ENCODE data around the gene PTGES3.
A peak's percentile ranks its signal among the peaks of the same experiment; 100 is the strongest.
"Not testable (repeated sequence)": the region's sequence is repeated elsewhere in the genome, so short reads cannot be mapped to it uniquely, and the experiment has no call there.

PTGES3 gene

DNA sequence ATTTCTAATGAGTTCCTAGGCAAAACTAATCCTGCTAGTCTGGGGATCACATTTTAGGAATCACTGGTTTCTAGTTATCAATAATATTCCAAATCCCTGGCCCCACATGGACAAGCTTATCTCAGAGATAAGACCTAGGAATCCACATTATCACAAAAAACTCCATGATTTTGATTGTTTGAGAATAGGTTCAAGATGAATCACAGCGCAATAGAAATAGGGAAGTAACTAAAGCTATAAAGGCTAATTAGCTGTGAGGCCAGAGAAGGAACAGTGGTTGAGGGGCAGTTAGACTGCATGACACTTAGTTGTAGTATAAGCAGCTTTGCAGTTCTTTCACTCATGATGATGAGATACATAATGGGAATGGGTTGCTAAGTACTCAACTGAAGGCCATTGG is 29.2 kb downstream of the PTGES3 start:
- DNase-seq (ENCODE audit: insufficient read length, low spot score) (no peak), FAIRE-seq (no peak)

DNA sequence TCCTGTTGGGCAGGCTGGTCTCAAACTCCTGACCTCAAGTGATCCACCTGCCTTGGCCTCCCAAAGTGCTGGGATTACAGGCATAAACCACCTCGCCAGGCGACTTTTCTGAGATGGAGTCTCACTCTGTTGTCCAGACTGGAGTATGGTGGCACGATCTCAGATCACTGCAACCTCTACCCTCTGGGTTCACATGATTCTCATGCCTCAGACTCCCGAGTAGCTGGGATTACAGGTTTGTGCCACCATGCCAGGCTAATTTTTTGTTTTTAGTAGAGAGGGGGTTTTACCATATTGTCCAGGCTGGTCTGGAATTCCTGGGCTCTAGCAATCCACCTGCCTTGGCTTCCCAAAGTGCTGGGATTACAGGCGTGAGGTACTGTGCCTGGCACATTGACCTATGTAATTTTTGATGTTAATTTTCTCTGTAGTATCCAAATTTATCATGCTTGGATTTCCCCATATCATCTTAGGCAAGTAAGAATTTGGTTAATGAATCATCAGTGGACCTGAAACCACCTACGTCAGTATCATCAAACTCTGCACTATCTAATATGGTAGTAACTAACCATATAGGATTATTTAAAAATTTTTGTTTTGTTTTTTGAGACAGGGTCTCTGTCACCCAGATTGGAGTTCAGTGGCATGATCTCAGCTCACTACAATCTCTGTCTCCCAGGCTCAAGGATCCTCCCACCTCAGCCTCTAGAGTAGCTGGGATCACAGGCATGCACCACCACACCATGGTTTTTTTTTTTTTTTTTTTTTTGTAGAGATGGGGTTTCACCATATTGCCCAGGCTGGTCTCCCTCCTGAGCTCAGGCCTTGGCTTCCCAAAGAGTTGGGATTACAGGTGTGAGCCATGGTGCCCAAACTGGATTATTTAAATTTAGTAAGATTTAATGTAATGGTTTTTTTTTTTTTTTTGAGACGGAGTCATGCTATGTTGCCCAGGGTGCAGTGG is 30.4 kb downstream of the PTGES3 start:
- FAIRE-seq: no peak
- no peak for DNase-seq (ENCODE audit: insufficient read length, low spot score)

DNA sequence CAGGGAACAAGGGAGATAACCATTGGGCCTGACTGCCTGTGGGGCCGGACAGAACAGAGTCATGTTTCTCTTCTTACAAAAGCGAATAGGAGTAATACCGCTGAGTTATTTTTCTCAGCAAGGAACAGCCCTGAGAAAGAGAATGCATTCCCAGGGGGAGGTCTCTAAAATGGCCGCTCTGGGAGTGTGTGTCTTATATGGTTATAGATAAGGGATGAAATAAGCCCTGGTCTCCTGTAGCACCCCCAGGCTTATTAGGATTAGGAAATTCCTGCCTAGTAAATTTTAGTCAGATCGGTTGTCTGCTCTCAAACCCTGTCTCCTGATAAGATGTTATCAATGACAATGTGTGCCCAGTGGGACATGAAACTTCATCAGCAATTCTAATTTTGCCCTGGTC is 34.3 kb downstream of the PTGES3 start:
- not testable (repeated sequence) for FAIRE-seq; DNase-seq (ENCODE audit: insufficient read length, low spot score)

DNA sequence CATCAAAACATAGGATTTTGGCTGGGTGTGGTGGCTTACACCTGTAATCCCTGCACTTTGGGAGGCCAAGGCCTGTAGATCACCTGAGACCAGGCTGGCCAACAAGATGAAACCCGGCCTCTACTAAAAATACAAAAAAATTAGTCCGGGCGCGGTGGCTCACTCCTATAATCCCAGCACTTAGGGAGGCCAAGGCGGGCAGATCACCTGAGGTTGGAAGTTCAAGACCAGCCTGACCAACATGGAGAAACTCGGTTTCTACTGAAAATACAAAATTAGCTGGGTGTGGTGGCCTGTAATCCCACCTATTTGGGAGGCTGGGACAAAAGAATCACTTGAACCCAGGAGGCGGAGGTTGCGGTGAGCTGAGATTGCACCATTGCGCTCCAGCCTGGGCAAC is 40.1 kb downstream of the PTGES3 start:
- DNase-seq (ENCODE audit: insufficient read length, low spot score); FAIRE-seq: not testable (repeated sequence)

DNA sequence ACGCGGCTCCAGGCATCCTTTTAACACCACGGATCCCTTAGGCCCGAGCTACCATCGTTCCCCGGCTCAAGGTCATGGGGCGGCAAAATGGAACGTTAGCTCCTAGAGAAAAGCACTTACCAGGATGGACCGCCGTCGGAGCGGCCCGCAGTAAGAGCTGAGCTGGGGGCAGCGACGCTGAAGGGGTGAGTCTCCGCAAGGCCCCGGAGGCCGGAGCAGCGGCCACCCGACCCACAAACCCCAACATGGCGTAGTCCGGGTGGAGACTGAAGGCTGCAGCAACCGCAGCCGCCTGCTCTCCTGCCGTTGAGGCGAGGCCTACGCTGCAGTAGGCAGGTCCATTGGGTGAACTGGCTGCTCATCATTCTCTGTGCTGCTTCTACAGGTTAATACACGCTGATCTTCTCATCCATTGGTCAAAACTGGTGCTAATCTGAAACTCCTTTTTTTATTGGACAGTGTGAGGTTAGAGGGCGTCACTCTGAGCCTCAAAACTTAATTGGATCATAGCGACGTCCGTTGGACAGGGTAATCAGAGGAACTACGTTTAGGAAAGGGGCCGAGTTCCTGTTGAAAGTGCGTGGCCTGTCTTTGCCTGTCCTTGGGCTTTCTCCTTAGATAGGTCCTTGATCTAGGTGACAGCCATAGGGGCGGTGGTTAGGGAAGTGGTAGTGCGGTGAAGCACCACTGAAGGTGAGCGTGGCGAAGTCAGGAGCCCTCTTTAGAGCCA is 42.2 kb downstream of the PTGES3 start, which contains the start of gene ATP5F1B:
Gene ATP5F1B, minus strand, starts transcription at position 268 of the 730 bp plus-strand sequence. Its CDS starts 21 bp downstream, at position 247.
- peak; percentile 98 for FAIRE-seq

DNA sequence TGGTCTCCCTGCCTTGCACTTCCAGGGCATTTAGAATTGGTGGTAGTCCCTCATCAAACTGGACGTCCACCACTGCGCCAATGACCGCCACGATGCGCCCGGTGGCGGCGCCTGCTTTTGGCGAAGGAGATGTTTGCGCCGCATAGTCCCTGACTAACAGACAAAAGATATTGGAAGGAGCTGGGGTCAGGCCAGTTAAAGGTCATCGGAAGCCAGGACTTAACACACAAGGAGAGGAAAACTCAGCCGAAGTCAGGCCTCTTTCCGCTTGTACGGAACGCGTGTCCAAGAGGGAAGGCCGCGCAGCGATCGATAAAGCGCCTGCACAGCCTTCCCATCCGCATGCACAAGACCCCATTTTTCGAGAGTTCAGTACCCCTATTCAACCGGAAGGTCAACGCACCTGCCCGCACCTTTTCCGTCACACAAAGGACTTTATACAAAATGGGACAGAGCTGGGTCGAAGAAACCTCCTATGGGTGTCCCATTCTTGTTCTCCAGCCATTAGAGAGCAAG is 42.8 kb downstream of the PTGES3 start:
- DNase-seq (ENCODE audit: insufficient read length, low spot score) (no peak), FAIRE-seq (no peak)

More for the DNA sequence above, 42.2 kb downstream of the PTGES3 start, which contains the start of gene ATP5F1B:
- peak; percentile 95 for DNase-seq (ENCODE audit: insufficient read length, low spot score)

DNA sequence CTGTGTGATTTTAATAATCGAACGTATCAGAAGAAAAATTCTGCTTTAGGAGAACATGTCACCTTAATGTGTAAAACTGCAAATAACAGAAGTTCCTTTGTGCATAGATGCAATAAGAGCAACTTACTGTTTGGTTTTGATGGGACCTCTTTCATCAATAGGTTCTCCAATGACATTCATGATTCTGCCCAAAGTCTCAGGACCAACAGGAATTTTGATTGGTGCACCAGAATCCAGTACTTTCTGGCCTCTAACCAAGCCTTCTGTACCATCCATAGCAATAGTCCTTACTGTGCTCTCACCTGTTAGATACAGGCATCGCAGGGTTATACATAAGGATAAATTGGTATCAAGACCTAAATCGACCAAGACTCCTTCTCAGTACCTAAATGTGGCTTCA is 43.4 kb downstream of the PTGES3 start:
- peak; percentile 18 for FAIRE-seq
- DNase-seq (ENCODE audit: insufficient read length, low spot score): no peak

DNA sequence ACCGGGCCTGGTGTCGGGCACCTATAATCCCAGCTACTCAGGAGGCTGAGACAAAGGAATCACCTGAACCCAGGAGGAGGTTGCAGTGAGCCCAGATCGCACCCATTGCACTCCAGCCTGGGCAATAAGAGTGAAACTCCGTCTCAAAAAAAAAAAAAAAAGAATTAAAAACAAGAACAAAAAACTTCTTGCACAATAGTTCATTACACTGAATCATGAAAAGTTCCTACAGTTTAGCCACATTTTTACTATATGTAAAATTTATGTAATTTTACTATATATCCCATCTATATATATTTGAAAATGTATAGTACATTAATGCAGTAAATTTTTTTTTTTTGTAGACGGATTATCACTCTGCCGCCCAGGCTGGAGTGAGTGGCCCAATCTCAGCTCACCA is 46.9 kb downstream of the PTGES3 start:
- DNase-seq (ENCODE audit: insufficient read length, low spot score) (no peak), FAIRE-seq (no peak)

DNA sequence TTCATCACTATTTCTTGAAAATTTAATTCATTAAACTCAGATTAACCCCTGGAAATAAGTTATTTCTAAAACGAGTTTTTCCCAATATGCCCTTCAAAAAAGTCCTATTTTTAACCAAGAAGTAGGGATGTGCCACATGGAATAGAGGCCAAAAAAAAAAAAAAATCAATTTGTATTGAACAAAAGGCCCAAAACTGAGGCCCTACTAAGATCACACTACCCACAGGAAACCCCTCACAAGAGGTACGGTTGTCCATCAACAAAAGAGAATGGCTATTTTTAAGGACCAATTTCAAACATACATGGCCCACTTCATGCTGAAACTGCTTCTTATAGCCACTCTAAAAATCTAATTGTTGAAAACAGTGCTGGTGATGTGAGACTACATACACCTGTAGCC is 50.5 kb downstream of the PTGES3 start:
- no peak for FAIRE-seq

DNA sequence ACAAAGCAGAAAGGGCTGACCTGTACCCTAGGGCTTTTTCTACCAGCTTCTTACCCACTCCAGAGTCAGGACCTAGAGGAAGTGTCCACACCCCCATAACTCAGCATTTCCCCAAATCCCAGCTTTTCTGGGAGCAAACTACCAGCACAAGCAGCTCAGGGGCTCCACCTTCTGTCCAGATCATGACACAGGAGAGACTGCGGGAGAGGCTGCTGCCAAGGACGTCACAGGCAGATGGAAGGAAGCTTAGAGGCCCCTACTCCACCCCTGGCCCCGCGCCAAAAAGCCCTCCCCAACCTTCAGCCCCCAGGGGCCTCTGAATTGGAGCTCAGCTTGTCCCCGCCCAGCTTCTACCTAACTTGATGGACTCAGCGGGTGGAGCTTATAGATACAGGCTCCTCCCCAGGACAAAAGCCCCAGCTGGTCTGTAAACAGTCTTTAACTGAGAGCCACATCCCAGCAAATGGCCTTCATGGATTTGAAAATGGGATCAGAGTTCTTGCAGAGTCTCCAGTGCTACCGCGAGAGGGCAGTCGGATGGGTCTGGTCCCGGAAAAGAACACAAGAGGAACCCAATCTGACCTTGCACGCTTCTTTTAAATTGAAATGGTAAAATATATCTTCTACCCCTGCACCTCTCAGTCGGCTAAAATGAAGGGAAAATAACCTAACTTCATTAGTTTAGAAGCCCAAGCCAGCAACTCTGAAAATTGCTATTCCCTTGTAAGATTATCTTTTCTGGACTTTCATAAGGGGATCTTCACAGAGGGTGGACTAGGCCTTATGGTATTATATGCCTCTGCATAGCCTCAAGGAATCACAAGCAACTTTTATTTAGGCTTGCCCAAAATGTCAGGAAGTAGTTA is 51.2 kb downstream of the PTGES3 start:
- FAIRE-seq: no peak

More for the DNA sequence above, 50.5 kb downstream of the PTGES3 start:
- DNase-seq (ENCODE audit: insufficient read length, low spot score): no peak

DNA sequence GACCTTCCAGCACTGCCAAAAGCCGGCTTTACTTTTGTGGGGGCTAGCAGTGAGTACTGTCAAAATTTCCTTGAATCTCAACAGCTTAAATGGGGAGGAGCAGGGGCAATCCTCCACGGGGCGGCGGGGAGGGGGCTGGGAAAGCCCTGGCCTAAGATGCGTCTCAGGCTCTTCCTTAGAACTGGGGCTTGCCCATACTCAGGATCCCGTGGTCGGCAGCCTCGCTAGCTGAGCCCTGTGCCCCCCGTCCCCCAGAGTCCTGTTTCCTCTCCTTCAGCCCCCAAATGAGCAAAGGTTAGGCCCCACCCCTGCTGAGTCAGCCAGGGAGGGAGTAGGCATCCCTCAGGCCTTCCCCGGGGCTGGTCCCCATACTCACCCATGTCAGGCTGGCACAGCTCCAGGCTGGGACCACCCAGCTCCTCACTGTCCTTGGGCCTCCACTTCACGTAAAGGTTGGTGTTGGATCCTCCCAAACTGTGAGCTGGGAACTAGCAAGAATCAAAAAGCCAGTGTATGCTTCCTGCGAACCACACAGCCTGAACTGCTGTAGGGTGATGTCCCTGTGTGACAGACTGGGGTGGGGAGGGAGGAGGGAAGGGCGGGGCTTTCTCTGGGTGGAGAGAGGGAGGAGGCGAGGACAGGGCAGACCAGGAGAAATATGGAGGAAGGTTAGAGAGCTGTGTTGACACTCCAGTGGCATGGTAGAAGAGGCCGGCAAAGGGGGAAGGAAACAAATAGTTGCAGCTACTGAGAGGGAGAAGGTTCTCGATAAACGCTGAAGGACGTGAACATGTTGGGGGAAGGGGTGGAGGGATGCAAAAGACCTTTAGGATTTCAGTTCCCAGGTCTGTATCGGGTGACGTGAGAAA is 52.0 kb downstream of the PTGES3 start:
- DNase-seq (ENCODE audit: insufficient read length, low spot score) (peak; percentile 74), FAIRE-seq (peak; percentile 96)

More for the DNA sequence above, 51.2 kb downstream of the PTGES3 start:
- DNase-seq (ENCODE audit: insufficient read length, low spot score): peak; percentile 76

DNA sequence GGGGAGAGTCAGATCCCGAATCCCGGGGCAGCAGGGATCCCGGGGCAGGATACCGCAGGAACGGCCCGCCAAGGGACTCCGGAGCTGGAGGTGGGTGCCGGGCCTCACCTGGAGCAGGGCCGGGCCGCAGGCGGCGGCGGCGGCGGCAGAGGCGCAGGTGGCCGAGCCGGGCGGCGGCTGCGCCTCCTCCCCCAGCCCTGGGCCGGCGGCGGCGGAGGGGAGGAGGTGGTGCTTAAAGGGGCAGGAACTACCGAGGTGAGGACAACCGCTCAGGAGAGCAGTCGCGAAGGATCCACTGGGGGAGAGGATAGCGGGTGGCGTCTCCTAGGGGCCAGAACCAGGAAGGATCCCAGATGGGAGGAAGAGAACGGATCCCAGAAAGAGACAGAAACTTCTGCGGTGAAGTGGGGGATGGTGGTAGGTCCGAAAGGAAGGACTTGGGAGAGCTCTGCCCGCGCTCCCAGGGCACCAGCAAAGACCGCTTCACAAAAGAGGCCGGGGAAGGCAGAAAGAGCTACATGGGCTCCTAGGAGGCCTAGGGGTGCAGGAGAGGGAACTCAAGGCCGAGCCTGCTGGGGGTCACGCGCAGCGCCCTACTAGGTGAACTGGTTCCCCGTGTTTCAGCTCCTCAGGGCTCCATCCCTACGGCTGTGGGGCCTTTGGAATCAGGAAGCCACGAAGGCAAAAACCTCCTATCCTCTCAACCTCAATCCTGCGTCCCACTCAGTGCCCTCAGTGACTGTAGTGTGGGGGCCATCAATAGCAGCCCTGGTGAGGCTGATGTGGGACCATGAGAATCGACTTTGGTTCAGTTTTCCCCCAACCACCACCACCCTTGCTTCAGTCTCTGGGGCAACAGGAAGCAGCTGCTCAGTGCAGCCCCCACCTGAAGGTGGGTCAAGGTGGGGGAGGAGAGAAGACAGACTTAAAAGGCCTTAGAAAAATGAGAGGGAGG is 53.0 kb downstream of the PTGES3 start:
- peak; percentile 71 for FAIRE-seq

DNA sequence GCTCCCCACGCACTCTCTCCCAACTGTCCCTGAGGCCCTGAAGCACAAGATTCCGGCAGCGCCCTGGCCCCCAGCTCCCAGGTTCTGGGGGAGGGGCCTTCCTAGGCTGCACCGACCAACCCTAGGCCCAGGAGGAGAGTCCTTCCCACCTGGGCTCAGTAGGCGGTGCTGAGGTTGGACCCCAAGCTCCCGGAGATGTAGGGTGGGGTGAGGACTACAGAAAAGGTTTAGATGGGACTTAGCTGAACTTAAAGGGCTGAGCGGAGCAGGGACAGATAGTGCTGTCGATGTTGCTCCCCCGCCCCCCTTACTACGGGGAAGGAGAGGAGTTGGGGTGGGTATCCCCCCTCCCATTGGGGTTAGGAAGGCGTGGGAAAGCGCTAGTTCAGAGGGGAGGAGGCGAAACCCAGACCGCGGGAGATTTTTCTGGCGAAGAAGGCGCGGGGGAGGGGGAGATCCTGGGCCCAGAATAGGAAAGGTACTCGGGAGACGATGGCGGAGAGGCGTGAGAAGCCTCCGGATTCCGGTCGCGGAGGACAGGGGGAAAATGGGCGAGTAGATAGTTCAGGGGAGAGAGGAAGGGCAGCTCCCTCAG is 53.7 kb downstream of the PTGES3 start:
- FAIRE-seq (peak; percentile 26), DNase-seq (ENCODE audit: insufficient read length, low spot score) (no peak)

More for the DNA sequence above, 53.0 kb downstream of the PTGES3 start:
- no peak for DNase-seq (ENCODE audit: insufficient read length, low spot score)

DNA sequence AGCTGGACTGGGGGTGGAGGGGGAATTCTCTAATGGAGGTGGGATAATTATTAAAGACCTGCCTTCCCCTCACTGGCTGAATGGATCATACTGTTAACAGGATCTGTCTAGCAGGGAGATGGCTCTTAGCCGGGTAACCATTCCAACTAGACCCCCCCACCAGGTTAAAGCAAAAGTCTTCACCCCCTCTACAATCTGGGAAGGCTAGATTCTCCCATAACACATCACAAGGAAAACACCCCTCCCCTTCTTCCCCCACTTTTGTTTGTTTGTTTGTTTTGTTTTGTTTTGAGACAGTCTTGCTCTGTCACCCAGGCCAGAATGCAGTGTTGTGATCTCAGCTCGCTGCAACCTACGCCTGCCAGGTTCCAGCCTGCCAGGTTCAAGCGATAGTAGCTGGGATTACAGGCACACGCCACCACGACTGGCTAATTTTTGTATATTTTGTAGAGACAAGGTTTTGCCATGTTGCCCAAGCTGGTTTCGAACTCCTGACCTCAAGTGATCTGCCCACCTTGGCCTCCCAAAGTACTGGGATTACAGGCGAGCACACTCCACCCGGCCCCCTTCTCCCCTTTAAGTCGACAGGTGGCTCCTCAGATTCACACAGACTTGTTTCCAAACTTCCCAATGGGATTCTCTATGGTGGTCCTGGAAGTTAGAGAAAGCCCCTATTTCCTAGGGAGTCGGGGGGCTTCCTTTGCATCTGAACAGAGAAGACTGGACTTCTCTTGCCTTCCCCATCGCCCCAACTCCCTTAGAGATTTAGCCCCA is 54.4 kb downstream of the PTGES3 start:
- no peak for FAIRE-seq
- no peak for DNase-seq (ENCODE audit: insufficient read length, low spot score)

DNA sequence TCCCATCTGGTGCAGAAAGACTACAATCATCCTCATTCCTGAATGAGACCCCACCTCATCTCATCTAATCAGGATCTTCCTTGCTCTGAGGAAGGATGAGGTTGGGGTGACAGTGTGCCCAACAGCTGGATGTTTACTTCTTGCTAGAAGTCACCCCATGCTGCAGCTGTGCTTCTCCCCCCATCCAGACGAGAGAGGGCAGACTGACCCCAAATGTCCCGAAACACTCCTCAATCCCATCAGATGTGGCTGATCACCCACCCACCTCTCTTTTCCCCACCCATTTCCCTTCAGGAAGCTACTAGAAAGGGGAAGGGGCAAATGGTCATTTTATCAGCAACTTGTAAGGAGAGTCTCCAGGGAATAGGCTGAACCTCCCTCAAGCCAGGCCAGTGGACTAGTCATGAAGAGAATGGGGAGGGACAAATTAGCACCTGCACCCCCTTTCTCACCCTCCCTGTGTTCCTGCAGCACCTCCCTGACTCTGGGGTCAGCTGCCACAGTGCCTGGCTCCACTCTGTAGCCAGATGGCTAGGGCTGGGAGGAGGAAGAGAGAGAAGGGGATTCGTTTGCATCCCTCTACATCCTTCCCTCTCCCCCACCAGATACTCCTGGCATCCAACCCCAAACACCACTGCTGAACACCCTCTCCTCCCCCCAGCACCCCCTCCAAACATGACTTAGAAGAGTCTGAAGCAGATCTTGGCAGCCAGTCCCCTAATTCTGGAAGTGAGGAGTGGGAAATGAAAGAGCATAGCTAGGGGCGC is 55.2 kb downstream of the PTGES3 start:
- DNase-seq (ENCODE audit: insufficient read length, low spot score): no peak
- FAIRE-seq: no peak
